HepG2 (cell line): ENCODE results near the gene ISLR. TPM values are rescaled to one million over a fixed set of nuclear protein-coding genes. Genes with fewer than 3 reads are reported as not detected.

Experiments
- ATAC-seq: fragments of 200-7000 bp; cut with Tn5 transposase; 3 replicates; pipeline ENCODE4 v1.9.1; 2020; ENCODE audit warnings: mild to moderate bottlenecking, moderate library complexity
- BruUV-seq: library from RNA; stranded (reverse); fragments of 400-500 nt; replicated peaks from 2 replicates; lab custom pipeline; 2021; lab: Mats Ljungman, UMichigan
- CTCF ChIA-PET: fragments of 300-600 bp; formaldehyde crosslinking; extraction: SDS; loops from one replicate; lab custom pipeline; 2021; ENCODE audit warnings: low total read pairs, inconsistent platforms, low intra/inter-chr PET ratio; lab: Yijun Ruan, JAX
- POLR2A ChIA-PET: fragments of 350-600 bp; sonication (Branson Sonifier 250); formaldehyde crosslinking; loops from one replicate; lab custom pipeline; 2020; ENCODE audit warnings: antibody characterized with exemption, inconsistent platforms; lab: Yijun Ruan, JAX
- DNase-seq: peaks from one replicate; pipeline ENCODE4 v3.0.0-alpha.2; 2015; ENCODE audit warnings: low spot score
- FAIRE-seq: peaks from 3 replicates; lab custom pipeline; 2011; peaks lifted over from hg19 to GRCh38; lab: Jason Lieb, UNC
- H2AFZ ChIP-seq: one replicate; pipeline ENCODE4 v1.6.1; 2011; ENCODE audit warnings: low read length, inconsistent platforms
- H3K27ac ChIP-seq: fragments of 300-600 bp; 3 replicates; pipeline ENCODE4 v1.8.0; 2011; ENCODE audit warnings: mixed run types, mild to moderate bottlenecking, mixed read lengths, low read length, inconsistent platforms; ENCODE audit not compliant: insufficient read depth; ENCODE audit errors: extremely low read length
- H3K27me3 ChIP-seq, 2 experiments: fragments of 200-600 bp in 1 of 2; 2 replicates in 1 of 2; 3 replicates in 1 of 2; pipeline versions ENCODE4 v1.6.0 to v1.8.0; 2011; ENCODE audit warnings: low read length in 2 of 2, mild to moderate bottlenecking in 2 of 2, moderate library complexity in 2 of 2, inconsistent platforms in 1 of 2; ENCODE audit not compliant: insufficient read depth in 2 of 2, control insufficient read depth in 1 of 2
- H3K36me3 ChIP-seq, 2 experiments: fragments of 200-600 bp in 1 of 2; replicated peaks in 1 of 2; 2 replicates in 1 of 2; 3 replicates in 1 of 2; pipeline versions ENCODE4 v1.5.1 to v1.8.0; 2011; ENCODE audit warnings: low read length in 2 of 2, inconsistent platforms in 1 of 2; ENCODE audit not compliant: insufficient read depth in 2 of 2, control insufficient read depth in 1 of 2
- H3K4me1 ChIP-seq: 2 replicates; pipeline ENCODE4 v1.5.1; 2012; ENCODE audit warnings: low read length, inconsistent platforms; ENCODE audit not compliant: insufficient read depth
- H3K4me2 ChIP-seq: 2 replicates; pipeline ENCODE4 v1.6.0; 2011; ENCODE audit warnings: low read depth, low read length, inconsistent platforms
- H3K4me3 ChIP-seq, 3 experiments: fragments of 200-600 bp in 1 of 3; sonication (generic), shearing (Covaris generic) in 1 of 3; replicated peaks in 1 of 3; 2 replicates each; pipeline ENCODE4 v1.5.1; 2011 to 2016; ENCODE audit warnings: low read length in 3 of 3, inconsistent platforms in 2 of 3, low read depth in 2 of 3, mild to moderate bottlenecking in 2 of 3, control low read depth in 1 of 3, mixed read lengths in 1 of 3; ENCODE audit not compliant: insufficient read depth in 1 of 3
- H3K79me2 ChIP-seq: one replicate; pipeline ENCODE4 v1.6.1; 2011; ENCODE audit warnings: low read length, inconsistent platforms; ENCODE audit not compliant: insufficient read depth
- H3K9ac ChIP-seq: 2 replicates; pipeline ENCODE4 v1.6.0; 2011; ENCODE audit warnings: mild to moderate bottlenecking, low read depth, low read length, inconsistent platforms; ENCODE audit not compliant: insufficient read depth
- H3K9me3 ChIP-seq: 2 replicates; pipeline ENCODE4 v1.5.1; 2012; ENCODE audit warnings: mild to moderate bottlenecking, low read length
- H4K20me1 ChIP-seq: 2 replicates; pipeline ENCODE4 v1.6.0; 2011; ENCODE audit warnings: inconsistent platforms, mild to moderate bottlenecking, low read length, moderate library complexity; ENCODE audit not compliant: insufficient read depth
- FIP1L1 ChIP-seq: fragments of 200-400 bp; formaldehyde crosslinking; IDR thresholded peaks from 2 replicates; pipeline ENCODE4 v1.6.1; 2018; ENCODE audit warnings: low read depth, mild to moderate bottlenecking, low read length, moderate library complexity, borderline replicate concordance; ENCODE audit not compliant: insufficient read depth
- FOXP1 ChIP-seq, 2 experiments: fragments of 450-650 bp in 1 of 2; IDR thresholded peaks; 2 replicates each; pipeline ENCODE4 v1.6.1; 2017 to 2018; ENCODE audit warnings: antibody characterized with exemption in 1 of 2
- JUND ChIP-seq: sonication (generic); formaldehyde crosslinking; IDR thresholded peaks from 2 replicates; pipeline ENCODE4 v1.8.0; 2022; ENCODE audit warnings: mild to moderate bottlenecking, missing genetic modification reagents
- PRDM4 ChIP-seq: sonication (generic); formaldehyde crosslinking; IDR thresholded peaks from 2 replicates; pipeline ENCODE4 v1.9.0; 2021; ENCODE audit warnings: missing genetic modification reagents, borderline replicate concordance
- PRPF4 ChIP-seq: fragments of 200-400 bp; formaldehyde crosslinking; IDR thresholded peaks from 2 replicates; pipeline ENCODE4 v1.6.1; 2016; ENCODE audit warnings: low read length, low read depth; ENCODE audit not compliant: poor library complexity, severe bottlenecking
- SKI ChIP-seq: fragments of 450-650 bp; IDR thresholded peaks from one replicate; pipeline ENCODE4 v1.6.1; 2018; ENCODE audit warnings: mild to moderate bottlenecking; ENCODE audit not compliant: partially characterized antibody
- TERF1 ChIP-seq: sonication (generic); formaldehyde crosslinking; IDR thresholded peaks from 2 replicates; pipeline ENCODE4 v1.8.0; 2022; ENCODE audit warnings: mild to moderate bottlenecking, missing genetic modification reagents, moderate library complexity
- THAP11 ChIP-seq: IDR thresholded peaks from 2 replicates; pipeline ENCODE4 v1.6.1; 2016; ENCODE audit warnings: missing biosample characterization, missing genetic modification reagents
- THAP9 ChIP-seq: sonication (generic); formaldehyde crosslinking; IDR thresholded peaks from 2 replicates; pipeline ENCODE4; 2020; ENCODE audit warnings: missing genetic modification reagents, mild to moderate bottlenecking, borderline replicate concordance
- TOE1 ChIP-seq: sonication (generic); formaldehyde crosslinking; IDR thresholded peaks from 2 replicates; pipeline ENCODE4 v1.4.0; 2020; ENCODE audit warnings: mild to moderate bottlenecking, missing genetic modification reagents
- ZNF331 ChIP-seq: sonication (generic); formaldehyde crosslinking; IDR thresholded peaks from 2 replicates; pipeline ENCODE4 v1.4.0; 2020; ENCODE audit warnings: missing genetic modification reagents
- ZNF337 ChIP-seq: sonication (generic); formaldehyde crosslinking; IDR thresholded peaks from 2 replicates; pipeline ENCODE4 v1.5.1; 2020; ENCODE audit warnings: missing genetic modification reagents, low read depth, mild to moderate bottlenecking, borderline replicate concordance
- ZUFSP ChIP-seq: sonication (generic); formaldehyde crosslinking; IDR thresholded peaks from 2 replicates; pipeline ENCODE4 v1.9.0; 2021; ENCODE audit warnings: missing genetic modification reagents, mild to moderate bottlenecking, borderline replicate concordance
- WGBS: methylation state at CpG from one replicate; pipeline ENCODE4 v1.1.6; 2017; ENCODE audit warnings: low lambda C conversion rate; 5-methylcytosine and 5-hydroxymethylcytosine counted together
- in situ Hi-C: cut with HindIII; loops from 2 replicates; pipeline ENCODE4 v1.10.0; 2017; ENCODE audit warnings: low pct_unique_long_range_greater_than_20kb; ENCODE audit not compliant: extremely low pct_ligation_motif_present
- intact Hi-C: fragments of 100-400 bp; cut with micrococcal nuclease; formaldehyde crosslinking; loops from one replicate; pipeline ENCODE4 v1.10.0; 2022; ENCODE audit not compliant: unreplicated experiment
- polyA plus RNA-seq, 8 experiments: library from polyadenylated mRNA; depleted of rRNA in 3 of 8; stranded (reverse) in 7 of 8; unstranded in 1 of 8; fragments of >200 nt; fragmentation: Illumina TruSeq in 4 of 8; extraction: Trizol in 4 of 8; gene quantifications; 2 replicates each; pipeline versions ENCODE4 v1.2.1 to v1.2.3, GENCODE V29; 2011 to 2016; ENCODE audit warnings: low read depth in 4 of 8, missing spikeins in 1 of 8, mixed read lengths in 1 of 8; ENCODE audit not compliant: insufficient read depth in 1 of 8
- total RNA-seq, 5 experiments: library from RNA; depleted of rRNA; stranded (reverse); fragments of >200 nt; fragmentation: Illumina TruSeq; extraction: Trizol; gene quantifications; 2 replicates each; pipeline ENCODE4 v1.2.3, GENCODE V29; 2016; ENCODE audit warnings: low read depth in 1 of 5

ISLR gene
- total and polyA plus RNA-seq, 2 of the 13 experiments (the other 11 are each of a cell fraction or from before 2014, with no cell fraction given) = not detected

- no peak within 1 kb of the TSS for H3K4me2 ChIP-seq
- ChIA-PET POLR2A (no interaction called here), CTCF (no interaction called here)
- no peak for ATAC-seq
- no peak within 1 kb of the TSS for H3K9ac ChIP-seq
- 0 out of 2 replicates have a peak, but pooled peaks cover 2% of the 10 kb centered on the region for H4K20me1 ChIP-seq
- in situ Hi-C loops (no loop called here), intact Hi-C loops (no loop called here)
- no TSS peak for BruUV-seq
- H3K36me3 ChIP-seq = no peaks in the 10 kb centered on the region
- TF ChIP-seq ZNF331 (CRISPR knock-in tag) = no peak
- no peak for TF ChIP-seq THAP11 (CRISPR knock-in tag)
- no peak for TF ChIP-seq JUND (CRISPR knock-in tag)
- TF ChIP-seq FOXP1 (IDR thresholded peaks at IDR 0.05) = no peak
- TF ChIP-seq FOXP1 (CRISPR knock-in tag; IDR thresholded peaks at IDR 0.05) = no peak
- no peak for TF ChIP-seq ZNF337 (CRISPR knock-in tag)
- TF ChIP-seq TOE1 (CRISPR knock-in tag) = no peak
- no peak for TF ChIP-seq PRPF4
- TF ChIP-seq PRDM4 = no peak
- no peak for TF ChIP-seq ZUFSP (CRISPR knock-in tag)
- TF ChIP-seq THAP9 (CRISPR knock-in tag) = no peak
- TF ChIP-seq SKI = no peak
- TF ChIP-seq TERF1 (CRISPR knock-in tag) = no peak
- no peak for TF ChIP-seq FIP1L1
- no peaks in the 10 kb centered on the region for H3K9me3 ChIP-seq
- no peak for FAIRE-seq
- peaks cover 10 to 54% of the 10 kb centered on the region in 2 experiments; a peak in 4 of 5 replicates for H3K27me3 ChIP-seq
- H3K4me1 ChIP-seq = no peaks in the 10 kb centered on the region
- no peak for DNase-seq
- H3K4me3 ChIP-seq = no peak within 1 kb of the TSS
- no peaks in the 10 kb centered on the region for H3K79me2 ChIP-seq
- no peak within 1 kb of the TSS for H3K27ac ChIP-seq
- no peak within 1 kb of the TSS for H2AFZ ChIP-seq
- 53% methylated on average over 52 of the region's 53 CpGs for WGBS
Measured at GRCh38 chr15:74130155-74130848, 43.2 kb upstream of the ISLR start, which contains the start of gene ISLR2. ISLR2 (plus strand) TSS chr15:74130586; CDS start chr15:74132755, 2,169 bp downstream.
